Upper lobe of left lung (tissue), 6 donors: ENCODE results near the gene KCNJ1. TPM values are rescaled to one million over a fixed set of nuclear protein-coding genes. Genes with fewer than 3 reads are reported as not detected.
A peak's percentile ranks its signal among the peaks of the same experiment; 100 is the strongest.

Experiments
- ATAC-seq, 2 donors: fragments of 200-7000 bp; cut with Tn5 transposase; one replicate each; pipeline ENCODE4 v1.9.1; 2022; ENCODE audit warnings: mild to moderate bottlenecking in 2 of 2, moderate library complexity in 2 of 2; ENCODE audit not compliant: low FRiP score in 2 of 2
- DNase-seq, 2 donors: peaks; one replicate each; pipeline ENCODE4 v3.0.0-alpha.2; 2019 to 2020
- H3K27ac ChIP-seq, 4 donors: fragments of 200-600 bp; sonication (generic); one replicate each; pipeline ENCODE4 v1.5.1; 2016 to 2019
- H3K27me3 ChIP-seq, 4 donors: fragments of 200-600 bp; sonication (generic); one replicate each; pipeline ENCODE4 v1.5.1; 2017 to 2019
- H3K36me3 ChIP-seq, 4 donors: fragments of 200-600 bp; sonication (generic); one replicate each; pipeline ENCODE4 v1.5.1; 2016 to 2019
- H3K4me1 ChIP-seq, 4 donors: fragments of 200-600 bp; sonication (generic); one replicate each; pipeline ENCODE4 v1.5.1; 2018 to 2019
- H3K4me3 ChIP-seq, 4 donors: fragments of 200-600 bp; sonication (generic); one replicate each; pipeline ENCODE4 v1.5.1; 2017 to 2019; ENCODE audit warnings: mild to moderate bottlenecking in 2 of 4, moderate library complexity in 1 of 4
- H3K9me3 ChIP-seq, 4 donors: fragments of 200-600 bp; sonication (generic); one replicate each; pipeline ENCODE4 v1.5.1; 2018 to 2019
- CTCF ChIP-seq, 6 experiments: fragments of 450-650 bp in 4 of 6; fragments of 200-600 bp in 2 of 6; sonication (generic) in 2 of 6; IDR thresholded peaks; one replicate each; pipeline ENCODE4 v1.5.1; 2016 to 2019; ENCODE audit warnings: antibody characterized with exemption in 6 of 6
- EP300 ChIP-seq, 4 donors: sonication (generic); formaldehyde crosslinking; IDR thresholded peaks; one replicate each; pipeline ENCODE4 v1.5.1; 2017; ENCODE audit warnings: antibody characterized with exemption in 4 of 4, control low read depth in 2 of 4
- POLR2A ChIP-seq, 4 donors: fragments of 450-650 bp; IDR thresholded peaks; one replicate each; pipeline ENCODE4 v1.5.1; 2016 to 2017; ENCODE audit warnings: antibody characterized with exemption in 4 of 4, mild to moderate bottlenecking in 2 of 4
- POLR2AphosphoS5 ChIP-seq, 2 donors: sonication (generic); formaldehyde crosslinking; IDR thresholded peaks; one replicate each; pipeline ENCODE4 v1.5.1; 2017; ENCODE audit warnings: antibody characterized with exemption in 2 of 2
- WGBS, 2 donors: methylation state at CpG; one replicate each; pipeline ENCODE4 v1.1.5; 2017 to 2018; 5-methylcytosine and 5-hydroxymethylcytosine counted together
- total RNA-seq, 6 donors: library from RNA; depleted of rRNA in 4 of 6; stranded (reverse); fragments of >200 nt in 4 of 6; gene quantifications; one replicate each; pipeline versions ENCODE4 v1.1.0 to v1.2.1, GENCODE V29; 2016 to 2021
- donor health status: DM: no; HTN: no; CAD: no; lungs with moderate emphysema.
- donor health status: DM: no; HTN: yes; CAD: no; lungs with severe emphysema.

KCNJ1 gene
- total RNA-seq, 6 donors from 2014 or later = 0.15 to 0.59 (median 0.20) TPM; not detected in 3

GRCh38 chr11:128897826-128898225 is 30.7 kb upstream of the KCNJ1 start:
- H3K4me1 ChIP-seq = peaks cover 3 to 33% (median 17%) of the 10 kb centered on the region in 4 donors
- 84 to 88% methylated on average over 1 of the region's 1 CpG for WGBS, 2 donors
- no peak overlapping the region for H3K4me3 ChIP-seq
- H3K9me3 ChIP-seq = no peaks in the 10 kb centered on the region
- H3K27me3 ChIP-seq = no peaks in the 10 kb centered on the region
- DNase-seq (no peak), ATAC-seq (no peak)
- H3K27ac ChIP-seq = no peak overlapping the region
- TF ChIP-seq POLR2AphosphoS5 (IDR thresholded peaks at IDR 0.05) = no peak
- no peak for TF ChIP-seq POLR2A (IDR thresholded peaks at IDR 0.05)
- TF ChIP-seq EP300 (IDR thresholded peaks at IDR 0.05) = no peak
- no peak for TF ChIP-seq CTCF (IDR thresholded peaks at IDR 0.05)
- H3K36me3 ChIP-seq = no peaks in the 10 kb centered on the region

- Histone ChIP-seq H3K4me1 (peaks cover 9 to 47% (median 30%) of the 10 kb centered on the region in 4 donors), H3K27ac (no peak overlapping the region), H3K9me3 (no peaks in the 10 kb centered on the region), H3K27me3 (no peaks in the 10 kb centered on the region), H3K4me3 (no peak overlapping the region), H3K36me3 (no peaks in the 10 kb centered on the region)
- TF ChIP-seq POLR2A (IDR thresholded peaks at IDR 0.05) = no peak
- no peak for TF ChIP-seq CTCF (IDR thresholded peaks at IDR 0.05)
- no peak for TF ChIP-seq EP300 (IDR thresholded peaks at IDR 0.05)
- no peak for TF ChIP-seq POLR2AphosphoS5 (IDR thresholded peaks at IDR 0.05)
- DNase-seq = no peak
- peak in 1 of 2 donors; percentile 55 for ATAC-seq
- 38 to 50% methylated on average over 2 of the region's 2 CpGs for WGBS, 2 donors
Measured at GRCh38 chr11:128896356-128896755, 29.3 kb upstream of the KCNJ1 start.

GRCh38 chr11:128895526-128895925 is 28.4 kb upstream of the KCNJ1 start:
- no peaks in the 10 kb centered on the region for H3K36me3 ChIP-seq
- WGBS, 2 donors = 74 to 86% methylated on average over 9 of the region's 9 CpGs
- peak in 1 of 2 donors; percentile 71 for DNase-seq
- no peak for TF ChIP-seq EP300 (IDR thresholded peaks at IDR 0.05)
- TF ChIP-seq CTCF (IDR thresholded peaks at IDR 0.05) = no peak
- no peak for TF ChIP-seq POLR2AphosphoS5 (IDR thresholded peaks at IDR 0.05)
- no peak for TF ChIP-seq POLR2A (IDR thresholded peaks at IDR 0.05)
- H3K4me3 ChIP-seq = no peak overlapping the region
- H3K27ac ChIP-seq = peak overlapping the region in 3 of 4 donors; percentile 46 to 66 (median 55)
- ATAC-seq = no peak
- peaks cover 13 to 52% (median 37%) of the 10 kb centered on the region in 4 donors for H3K4me1 ChIP-seq
- peaks cover 0 to 6% (median 2%) of the 10 kb centered on the region in 4 donors for H3K27me3 ChIP-seq
- H3K9me3 ChIP-seq = no peaks in the 10 kb centered on the region

GRCh38 chr11:128894685-128895084 is 27.6 kb upstream of the KCNJ1 start:
- TF ChIP-seq POLR2AphosphoS5 (IDR thresholded peaks at IDR 0.05) (no peak), POLR2A (IDR thresholded peaks at IDR 0.05) (no peak), EP300 (IDR thresholded peaks at IDR 0.05) (no peak), CTCF (IDR thresholded peaks at IDR 0.05) (no peak)
- DNase-seq (peak in 1 of 2 donors; percentile 79), ATAC-seq (peak; percentile 17 to 65)
- H3K4me3 ChIP-seq = no peak overlapping the region
- no peaks in the 10 kb centered on the region for H3K9me3 ChIP-seq
- H3K4me1 ChIP-seq = peaks cover 15 to 54% (median 43%) of the 10 kb centered on the region in 4 donors
- 57 to 59% methylated on average over 6 of the region's 6 CpGs for WGBS, 2 donors
- peaks cover 0 to 11% (median 3%) of the 10 kb centered on the region in 4 donors for H3K27me3 ChIP-seq
- H3K27ac ChIP-seq = peak overlapping the region in 3 of 4 donors; percentile 46 to 66 (median 55)
- no peaks in the 10 kb centered on the region for H3K36me3 ChIP-seq

GRCh38 chr11:128894286-128894681 is 27.2 kb upstream of the KCNJ1 start:
- Histone ChIP-seq H3K4me3 (no peak overlapping the region), H3K36me3 (no peaks in the 10 kb centered on the region), H3K4me1 (peaks cover 15 to 54% (median 43%) of the 10 kb centered on the region in 4 donors), H3K9me3 (no peaks in the 10 kb centered on the region), H3K27me3 (peaks cover 0 to 11% (median 3%) of the 10 kb centered on the region in 4 donors), H3K27ac (peak overlapping the region in 3 of 4 donors; percentile 55 to 66 (median 58))
- WGBS, 2 donors = 62 to 67% methylated on average over 3 of the region's 3 CpGs
- ATAC-seq = no peak
- no peak for DNase-seq
- TF ChIP-seq POLR2AphosphoS5 (IDR thresholded peaks at IDR 0.05) (no peak), CTCF (IDR thresholded peaks at IDR 0.05) (no peak), EP300 (IDR thresholded peaks at IDR 0.05) (no peak)
